CD4-positive, alpha-beta T cell treated with Interleukin-15 for 4 hours (primary cell): Measurements from ENCODE around the gene KCND3.

Experiments used
- DNase-seq: peaks from one replicate; pipeline ENCODE4 v3.0.0-alpha.2; 2020; ENCODE audit warnings: low spot score

KCND3 gene

GRCh38 chr1:111848852-111849545 lies 140.5 kb downstream of the KCND3 start:
- no peak for DNase-seq

- no peak for DNase-seq
Observed at GRCh38 chr1:111847466-111847865, 142.0 kb downstream of the KCND3 start.

- DNase-seq, result no peak
Observed at GRCh38 chr1:111846842-111847241, 142.6 kb downstream of the KCND3 start.

GRCh38 chr1:111843177-111843576 lies 146.3 kb downstream of the KCND3 start:
- DNase-seq, result no peak

- DNase-seq, result no peak
Observed at GRCh38 chr1:111842411-111842810, 147.1 kb downstream of the KCND3 start.

- DNase-seq, result no peak
Observed at GRCh38 chr1:111841746-111842145, 147.7 kb downstream of the KCND3 start.

- DNase-seq, result no peak
Observed at GRCh38 chr1:111841189-111841588, 148.3 kb downstream of the KCND3 start.

- no peak for DNase-seq
Observed at GRCh38 chr1:111837393-111837792, 152.1 kb downstream of the KCND3 start.

GRCh38 chr1:111836111-111836510 lies 153.4 kb downstream of the KCND3 start:
- no peak for DNase-seq

GRCh38 chr1:111835514-111835913 lies 154.0 kb downstream of the KCND3 start:
- DNase-seq, result no peak

GRCh38 chr1:111834956-111835355 lies 154.5 kb downstream of the KCND3 start:
- DNase-seq, result no peak

GRCh38 chr1:111833334-111833733 lies 156.1 kb downstream of the KCND3 start:
- no peak for DNase-seq

GRCh38 chr1:111832521-111833155 lies 156.8 kb downstream of the KCND3 start:
- DNase-seq, result no peak

- no peak for DNase-seq
Observed at GRCh38 chr1:111831153-111831552, 158.3 kb downstream of the KCND3 start.

- no peak for DNase-seq
Observed at GRCh38 chr1:111827946-111828345, 161.5 kb downstream of the KCND3 start.

- DNase-seq, result no peak
Observed at GRCh38 chr1:111826278-111826677, 163.2 kb downstream of the KCND3 start.

- no peak for DNase-seq
Observed at GRCh38 chr1:111825217-111825616, 164.3 kb downstream of the KCND3 start.

- DNase-seq, result no peak
Observed at GRCh38 chr1:111822138-111822537, 167.3 kb downstream of the KCND3 start.

GRCh38 chr1:111821121-111821745 lies 168.2 kb downstream of the KCND3 start:
- no peak for DNase-seq

- DNase-seq, result no peak
Observed at GRCh38 chr1:111819566-111820263, 169.8 kb downstream of the KCND3 start.

GRCh38 chr1:111818546-111818945 lies 170.9 kb downstream of the KCND3 start:
- no peak for DNase-seq

- DNase-seq, result no peak
Observed at GRCh38 chr1:111818081-111818480, 171.4 kb downstream of the KCND3 start.

GRCh38 chr1:111814642-111815041 lies 174.8 kb downstream of the KCND3 start:
- no peak for DNase-seq
